Tibial artery (tissue), 4 donors: Measurements from ENCODE around the gene PAPLN.
"Not testable (repeated sequence)": the region's sequence is repeated elsewhere in the genome, so short reads cannot be mapped to it uniquely, and the experiment has no call there.

Experiments used
- DNase-seq, 2 donors: peaks; one replicate each; pipeline ENCODE4 v3.0.0-alpha.2; 2019
- H3K27ac ChIP-seq, 2 donors: fragments of 200-600 bp; sonication (generic) in 1 of 2; 1 replicate in 1 of 2; 2 replicates in 1 of 2; pipeline ENCODE4 v1.5.1; 2018 to 2019; ENCODE audit warnings: mild to moderate bottlenecking in 1 of 2
- H3K27me3 ChIP-seq, 2 donors: fragments of 200-600 bp; sonication (generic) in 1 of 2; one replicate each; pipeline versions ENCODE4 v1.5.1 to v1.6.0; 2016 to 2019
- H3K36me3 ChIP-seq, 3 donors: fragments of 200-600 bp; sonication (generic) in 2 of 3; one replicate each; pipeline ENCODE4 v1.5.1; 2016 to 2019; ENCODE audit warnings: mild to moderate bottlenecking in 2 of 3
- H3K4me1 ChIP-seq, 4 donors: fragments of 200-600 bp; sonication (generic) in 2 of 4; 1 replicate in 3 of 4; 2 replicates in 1 of 4; pipeline ENCODE4 v1.5.1; 2016 to 2019
- H3K4me3 ChIP-seq, 2 donors: fragments of 200-600 bp; sonication (generic) in 1 of 2; 1 replicate in 1 of 2; 2 replicates in 1 of 2; pipeline ENCODE4 v1.5.1; 2018 to 2019; ENCODE audit warnings: mild to moderate bottlenecking in 2 of 2
- H3K9me3 ChIP-seq, 3 donors: fragments of 200-600 bp; sonication (generic) in 1 of 3; one replicate each; pipeline ENCODE4 v1.5.1; 2016 to 2019
- CTCF ChIP-seq, 2 experiments: fragments of 200-600 bp in 1 of 2; fragments of 450-650 bp in 1 of 2; IDR thresholded peaks; one replicate each; pipeline ENCODE4 v1.5.1; 2017 to 2019; ENCODE audit warnings: antibody characterized with exemption in 2 of 2, mild to moderate bottlenecking in 1 of 2, moderate library complexity in 1 of 2
- intact Hi-C: fragments of 100-400 bp; cut with DNase I; formaldehyde crosslinking; loops from one replicate; pipeline ENCODE4 v1.15.0; 2023; ENCODE audit warnings: low total_unique reads

PAPLN gene

GRCh38 chr14:73305499-73305898, 68.2 kb downstream of the PAPLN start:
- intact Hi-C loops: no loop called here
- no peak for TF ChIP-seq CTCF (IDR thresholded peaks at IDR 0.05)
- DNase-seq: no peak
- Histone ChIP-seq H3K36me3 (no peaks in the 10 kb centered on the region), H3K27me3 (no peaks in the 10 kb centered on the region), H3K9me3 (no peaks in the 10 kb centered on the region), H3K4me1 (no peaks in the 10 kb centered on the region), H3K27ac (no peak overlapping the region), H3K4me3 (no peak overlapping the region)

GRCh38 chr14:73307261-73307660, 70.0 kb downstream of the PAPLN start:
- Histone ChIP-seq H3K9me3 (no peaks in the 10 kb centered on the region), H3K36me3 (no peaks in the 10 kb centered on the region), H3K27ac (no peak overlapping the region), H3K4me3 (no peak overlapping the region), H3K27me3 (no peaks in the 10 kb centered on the region), H3K4me1 (no peaks in the 10 kb centered on the region)
- intact Hi-C loops: no loop called here
- no peak for DNase-seq
- TF ChIP-seq CTCF (IDR thresholded peaks at IDR 0.05): no peak

- H3K4me1 ChIP-seq, intact Hi-C loops: not testable (repeated sequence)
Observed at GRCh38 chr14:73309207-73309606, 71.9 kb downstream of the PAPLN start.

GRCh38 chr14:73311708-73312030, 74.4 kb downstream of the PAPLN start:
- no peaks in the 10 kb centered on the region for H3K27me3 ChIP-seq
- no peak overlapping the region for H3K4me3 ChIP-seq
- H3K4me1 ChIP-seq: no peaks in the 10 kb centered on the region
- H3K36me3 ChIP-seq: no peaks in the 10 kb centered on the region
- no peaks in the 10 kb centered on the region for H3K9me3 ChIP-seq
- intact Hi-C loops: no loop called here
- no peak overlapping the region for H3K27ac ChIP-seq
- no peak for TF ChIP-seq CTCF (IDR thresholded peaks at IDR 0.05)
- DNase-seq: no peak

More at GRCh38 chr14:73309207-73309606, 71.9 kb downstream of the PAPLN start:
- not testable (repeated sequence) for H3K9me3 ChIP-seq, H3K27ac ChIP-seq, H3K27me3 ChIP-seq, DNase-seq, H3K4me3 ChIP-seq, H3K36me3 ChIP-seq

GRCh38 chr14:73312687-73313086, 75.4 kb downstream of the PAPLN start:
- intact Hi-C loops: no loop called here

GRCh38 chr14:73313151-73313550, 75.8 kb downstream of the PAPLN start:
- H3K27me3 ChIP-seq: no peaks in the 10 kb centered on the region
- no peaks in the 10 kb centered on the region for H3K4me1 ChIP-seq
- no peaks in the 10 kb centered on the region for H3K36me3 ChIP-seq
- TF ChIP-seq CTCF (IDR thresholded peaks at IDR 0.05): no peak
- H3K27ac ChIP-seq: no peak overlapping the region
- no peak for DNase-seq
- no peaks in the 10 kb centered on the region for H3K9me3 ChIP-seq
- H3K4me3 ChIP-seq: no peak overlapping the region
- intact Hi-C loops: no loop called here

More at GRCh38 chr14:73312687-73313086, 75.4 kb downstream of the PAPLN start:
- Histone ChIP-seq H3K36me3 (no peaks in the 10 kb centered on the region), H3K27ac (no peak overlapping the region), H3K4me3 (no peak overlapping the region), H3K27me3 (no peaks in the 10 kb centered on the region), H3K9me3 (no peaks in the 10 kb centered on the region), H3K4me1 (no peaks in the 10 kb centered on the region)
- no peak for TF ChIP-seq CTCF (IDR thresholded peaks at IDR 0.05)
- DNase-seq: no peak
